ENCODE results near the gene UBE2J2.

Gene UBE2J2

GRCh38 chr1:1239227-1239613, 34.4 kb downstream of the UBE2J2 start:
- no peak for DNase-seq

- no peak for DNase-seq
Observed at GRCh38 chr1:1238702-1239178, 34.9 kb downstream of the UBE2J2 start.

GRCh38 chr1:1237874-1238701, 35.6 kb downstream of the UBE2J2 start:
- no peak for DNase-seq

GRCh38 chr1:1236945-1237873, 36.4 kb downstream of the UBE2J2 start:
- DNase-seq, result no peak

GRCh38 chr1:1236176-1236763, 37.4 kb downstream of the UBE2J2 start:
- DNase-seq, result no peak

- DNase-seq, result no peak
Observed at GRCh38 chr1:1235016-1235744, 38.5 kb downstream of the UBE2J2 start.

- no peak for DNase-seq
Observed at GRCh38 chr1:1234180-1234808, 39.4 kb downstream of the UBE2J2 start.

- DNase-seq, result no peak
Observed at GRCh38 chr1:1233567-1233892, 40.1 kb downstream of the UBE2J2 start.

GRCh38 chr1:1232796-1233566, 40.7 kb downstream of the UBE2J2 start:
- DNase-seq, result no peak

- DNase-seq, result no peak
Observed at GRCh38 chr1:1232208-1232795, 41.4 kb downstream of the UBE2J2 start, which contains the start of gene B3GALT6. Gene B3GALT6 (plus strand): TSS chr1:1232237. CDS start chr1:1232279, 42 bp downstream.

GRCh38 chr1:1231400-1232207, 42.0 kb downstream of the UBE2J2 start, which contains the start of gene SDF4:
Gene SDF4 (minus strand): TSS chr1:1232001. CDS start chr1:1228772, 3,229 bp downstream.
- DNase-seq, result peak; percentile 94 to 98 (median 95)

GRCh38 chr1:1230656-1231399, 42.8 kb downstream of the UBE2J2 start:
- peak in 1 of 5 donors; percentile 25 for DNase-seq

- DNase-seq, result no peak
Observed at GRCh38 chr1:1229770-1230169, 43.9 kb downstream of the UBE2J2 start.

GRCh38 chr1:1228596-1229321, 44.9 kb downstream of the UBE2J2 start:
- no peak for DNase-seq

- DNase-seq, result no peak
Observed at GRCh38 chr1:1228187-1228586, 45.5 kb downstream of the UBE2J2 start.

GRCh38 chr1:1227386-1227785, 46.3 kb downstream of the UBE2J2 start:
- DNase-seq, result no peak

- no peak for DNase-seq
Observed at GRCh38 chr1:1226566-1227362, 46.9 kb downstream of the UBE2J2 start.

Data from T-helper 1 cell (primary cell).